ENCODE data around the gene METTL15.

The METTL15 gene

GRCh38 chr11:28343304-28344233 lies 235.4 kb downstream of the METTL15 start:
- no peak overlapping the region for H3K4me3 ChIP-seq (ENCODE audit: low read depth, low read length)
- peak; percentile 90 for DNase-seq (ENCODE audit: low read depth)
- no peak for TF ChIP-seq CTCF (conservative IDR thresholded peaks at IDR 0.05; ENCODE audit: low read depth, low read length)

- H3K4me3 ChIP-seq (ENCODE audit: low read depth, low read length): no peak overlapping the region
- no peak for DNase-seq (ENCODE audit: low read depth)
- no peak for TF ChIP-seq CTCF (conservative IDR thresholded peaks at IDR 0.05; ENCODE audit: low read depth, low read length)
Measured at GRCh38 chr11:28346209-28346608, 238.0 kb downstream of the METTL15 start.

GRCh38 chr11:28346721-28347120 lies 238.5 kb downstream of the METTL15 start:
- H3K4me3 ChIP-seq (ENCODE audit: low read depth, low read length): no peak overlapping the region
- DNase-seq (ENCODE audit: low read depth): no peak
- TF ChIP-seq CTCF (conservative IDR thresholded peaks at IDR 0.05; ENCODE audit: low read depth, low read length): no peak

- TF ChIP-seq CTCF (conservative IDR thresholded peaks at IDR 0.05; ENCODE audit: low read depth, low read length): no peak
- DNase-seq (ENCODE audit: low read depth): no peak
Measured at GRCh38 chr11:28347371-28347770, 239.2 kb downstream of the METTL15 start.

GRCh38 chr11:28350216-28350615 lies 242.0 kb downstream of the METTL15 start:
- no peak for TF ChIP-seq CTCF (conservative IDR thresholded peaks at IDR 0.05; ENCODE audit: low read depth, low read length)
- no peak for DNase-seq (ENCODE audit: low read depth)

More at GRCh38 chr11:28347371-28347770, 239.2 kb downstream of the METTL15 start:
- H3K4me3 ChIP-seq (ENCODE audit: low read depth, low read length): no peak overlapping the region

GRCh38 chr11:28353991-28354390 lies 245.8 kb downstream of the METTL15 start:
- no peak overlapping the region for H3K4me3 ChIP-seq (ENCODE audit: low read depth, low read length)
- no peak for DNase-seq (ENCODE audit: low read depth)
- no peak for TF ChIP-seq CTCF (conservative IDR thresholded peaks at IDR 0.05; ENCODE audit: low read depth, low read length)

More at GRCh38 chr11:28350216-28350615, 242.0 kb downstream of the METTL15 start:
- no peak overlapping the region for H3K4me3 ChIP-seq (ENCODE audit: low read depth, low read length)

Data from choroid plexus epithelial cell (primary cell).